CD4-positive, alpha-beta T cell (primary cell): ENCODE data around the gene CASP1. TPM values are rescaled to one million over a fixed set of nuclear protein-coding genes. Genes with fewer than 3 reads are reported as not detected.

Experiments
- ATAC-seq: fragments of 200-7000 bp; cut with Tn5 transposase; one replicate; pipeline ENCODE4 v1.10.0; 2022; ENCODE audit warnings: mild to moderate bottlenecking; ENCODE audit not compliant: poor library complexity
- CTCF ChIA-PET: fragments of 350-600 bp; sonication (Branson Sonifier 250); formaldehyde crosslinking; loops from one replicate; lab custom pipeline; 2021; ENCODE audit warnings: antibody characterized with exemption, inconsistent platforms; lab: Charles Lee
- POLR2A ChIA-PET: fragments of 350-600 bp; sonication (Branson Sonifier 250); formaldehyde crosslinking; loops from one replicate; lab custom pipeline; 2021; ENCODE audit warnings: antibody characterized with exemption, inconsistent platforms; lab: Charles Lee
- DNase-seq, 14 experiments: peaks; one replicate each; pipeline ENCODE4 v3.0.0-alpha.2; 2013 to 2020; ENCODE audit warnings: mixed read lengths in 2 of 14
- H3K27ac ChIP-seq, 2 donors: one replicate each; pipeline versions ENCODE4 v1.5.1 to v1.7.0; 2013; ENCODE audit warnings: low read length in 2 of 2, low read depth in 1 of 2, mild to moderate bottlenecking in 1 of 2
- H3K27me3 ChIP-seq, 2 experiments: 1 replicate in 1 of 2; 2 replicates in 1 of 2; pipeline versions ENCODE4 v1.6.1 to v1.7.0; 2013; ENCODE audit warnings: low read length in 2 of 2, control low read depth in 1 of 2, mild to moderate bottlenecking in 1 of 2, moderate library complexity in 1 of 2; ENCODE audit not compliant: insufficient read depth in 2 of 2, control insufficient read depth in 1 of 2
- H3K36me3 ChIP-seq: one replicate; pipeline ENCODE4 v1.6.1; 2013; ENCODE audit warnings: low read length, control low read depth; ENCODE audit not compliant: insufficient read depth
- H3K4me1 ChIP-seq: one replicate; pipeline ENCODE4 v1.6.1; 2013; ENCODE audit warnings: low read length, control low read depth; ENCODE audit not compliant: insufficient read depth
- H3K4me3 ChIP-seq: one replicate; pipeline ENCODE4 v1.5.1; 2013; ENCODE audit warnings: mild to moderate bottlenecking, low read length, moderate library complexity
- H3K9me3 ChIP-seq, 2 experiments: 1 replicate in 1 of 2; 2 replicates in 1 of 2; pipeline versions ENCODE4 v1.6.1 to v1.7.0; 2013; ENCODE audit warnings: low read length in 2 of 2, mild to moderate bottlenecking in 2 of 2, control low read depth in 1 of 2, moderate library complexity in 1 of 2; ENCODE audit not compliant: control insufficient read depth in 1 of 2, insufficient read depth in 1 of 2
- H3K27ac Mint-ChIP-seq: one replicate; pipeline ENCODE4 v1.8.0; 2020; ENCODE audit warnings: mixed read lengths
- H3K27me3 Mint-ChIP-seq: one replicate; pipeline ENCODE4 v1.8.0; 2021; ENCODE audit warnings: mixed read lengths
- H3K36me3 Mint-ChIP-seq: one replicate; pipeline ENCODE4 v1.8.0; 2021; ENCODE audit warnings: low read depth, mixed read lengths
- H3K4me1 Mint-ChIP-seq: one replicate; pipeline ENCODE4 v1.8.0; 2021; ENCODE audit warnings: low read depth, mixed read lengths
- H3K4me3 Mint-ChIP-seq: one replicate; pipeline ENCODE4 v1.8.0; 2020; ENCODE audit warnings: mild to moderate bottlenecking, mixed read lengths
- H3K9me3 Mint-ChIP-seq: one replicate; pipeline ENCODE4 v1.8.0; 2020; ENCODE audit warnings: mixed read lengths
- CTCF ChIP-seq: fragments of 200-600 bp; IDR thresholded peaks from one replicate; pipeline ENCODE4 v1.8.0; 2022; ENCODE audit warnings: antibody characterized with exemption, mild to moderate bottlenecking
- intact Hi-C, 2 experiments: fragments of 100-400 bp; cut with DNase I in 1 of 2; cut with micrococcal nuclease in 1 of 2; formaldehyde crosslinking; loops; one replicate each; pipeline versions ENCODE4 v1.15.1 to v1.9.0; 2023 to 2025; cut with DNase I, micrococcal nuclease
- total RNA-seq, 174 experiments: library from RNA in 2 of 174; stranded (reverse) in 2 of 174; gene quantifications; one replicate each; pipeline ENCODE4 v1.2.3 and lab custom pipeline; 2021 to 2026

Gene CASP1
- total RNA-seq, 2 experiments from 2014 or later, result 15.6 to 17.6 TPM

- ATAC-seq, result no peak
- CTCF ChIA-PET, result no interaction called here
Observed at GRCh38 chr11:104979839-104980238, 55.1 kb downstream of the CASP1 start.

More at GRCh38 chr11:104979839-104980238, 55.1 kb downstream of the CASP1 start:
- H3K27ac Mint-ChIP-seq, result no peak overlapping the region
- no peaks in the 10 kb centered on the region for H3K9me3 ChIP-seq
- intact Hi-C loops, result no loop called here
- no peaks in the 10 kb centered on the region for H3K4me1 ChIP-seq
- no peaks in the 10 kb centered on the region for H3K27me3 Mint-ChIP-seq
- no peaks in the 10 kb centered on the region for H3K4me1 Mint-ChIP-seq
- peaks cover 3% of the 10 kb centered on the region for H3K36me3 Mint-ChIP-seq
- TF ChIP-seq CTCF, result no peak
- no peak overlapping the region for H3K27ac ChIP-seq
- no peak overlapping the region for H3K4me3 ChIP-seq
- no peak overlapping the region for H3K4me3 Mint-ChIP-seq
- H3K9me3 Mint-ChIP-seq, result no peaks in the 10 kb centered on the region
- POLR2A ChIA-PET, result no interaction called here
- DNase-seq, result no peak
- no peaks in the 10 kb centered on the region for H3K36me3 ChIP-seq
- H3K27me3 ChIP-seq, result no peaks in the 10 kb centered on the region

Other genes starting within 250 kb of the CASP1 start
- not detected for gene CASP12, start 136.7 kb downstream of the CASP1 start, total RNA-seq
- gene CASP4, start 66.6 kb downstream of the CASP1 start, total RNA-seq, result 10 to 100 TPM; 54.3 to 56.3 TPM
- not detected for gene CASP5, start 12.0 kb downstream of the CASP1 start, total RNA-seq
- 10 to 100 TPM; 22.4 to 23.6 TPM for gene CARD16, start 10.2 kb upstream of the CASP1 start, total RNA-seq
- not detected for gene CARD18, start 104.6 kb upstream of the CASP1 start, total RNA-seq